Heart left ventricle (tissue), 16 donors: ENCODE data around the gene ZNF627. TPM values are rescaled to one million over a fixed set of nuclear protein-coding genes. Genes with fewer than 3 reads are reported as not detected.

Experiments used
- ATAC-seq, 4 donors: fragments of 200-7000 bp; cut with Tn5 transposase; one replicate each; pipeline ENCODE4 v1.9.1; 2020 to 2022; ENCODE audit warnings: moderate library complexity in 4 of 4, mild to moderate bottlenecking in 3 of 4, moderate number of reproducible peaks in 1 of 4
- DNase-seq, 5 donors: peaks; one replicate each; pipeline ENCODE4 v3.0.0-alpha.2; 2020
- H3K27ac ChIP-seq, 12 donors: fragments of 200-600 bp; sonication (generic) in 4 of 12; one replicate each; pipeline versions ENCODE4 v1.5.0 to v1.8.0; 2016 to 2022; ENCODE audit warnings: mild to moderate bottlenecking in 2 of 12
- H3K27me3 ChIP-seq, 9 donors: fragments of 200-600 bp; sonication (generic) in 2 of 9; one replicate each; pipeline versions ENCODE4 v1.5.1 to v1.8.0; 2016 to 2022; ENCODE audit warnings: mild to moderate bottlenecking in 3 of 9
- H3K36me3 ChIP-seq, 9 donors: fragments of 200-600 bp; sonication (generic) in 2 of 9; one replicate each; pipeline versions ENCODE4 v1.5.0 to v1.8.0; 2018 to 2022; ENCODE audit warnings: mild to moderate bottlenecking in 2 of 9
- H3K4me1 ChIP-seq, 12 donors: fragments of 200-600 bp; sonication (generic) in 4 of 12; one replicate each; pipeline versions ENCODE4 v1.5.0 to v1.8.0; 2016 to 2022; ENCODE audit warnings: mild to moderate bottlenecking in 3 of 12
- H3K4me3 ChIP-seq, 12 donors: fragments of 200-600 bp; sonication (generic) in 4 of 12; one replicate each; pipeline versions ENCODE4 v1.5.0 to v1.8.0; 2017 to 2022; ENCODE audit warnings: mild to moderate bottlenecking in 9 of 12, moderate library complexity in 4 of 12
- H3K9me3 ChIP-seq, 12 donors: fragments of 200-600 bp; sonication (generic) in 4 of 12; one replicate each; pipeline versions ENCODE4 v1.5.0 to v1.8.0; 2016 to 2022; ENCODE audit warnings: mild to moderate bottlenecking in 1 of 12
- CTCF ChIP-seq, 12 donors: fragments of 200-600 bp; sonication (generic) in 4 of 12; IDR thresholded peaks; one replicate each; pipeline versions ENCODE4 v1.5.0 to v1.8.0; 2018 to 2022; ENCODE audit warnings: antibody characterized with exemption in 12 of 12, mild to moderate bottlenecking in 5 of 12
- POLR2A ChIP-seq, 2 donors: fragments of 450-650 bp; IDR thresholded peaks; one replicate each; pipeline ENCODE4 v1.6.1; 2017; ENCODE audit warnings: antibody characterized with exemption in 2 of 2, mild to moderate bottlenecking in 2 of 2, moderate library complexity in 2 of 2
- WGBS, 4 donors: extraction: QIAGEN DNeasy Blood & Tissue Kit in 2 of 4; methylation state at CpG; one replicate each; pipeline versions ENCODE4 v1.1.5 to v1.1.7; 2013 to 2018; 5-methylcytosine and 5-hydroxymethylcytosine counted together
- intact Hi-C, 10 donors: fragments of 100-400 bp; cut with DNase I; formaldehyde crosslinking; loops; one replicate each; pipeline versions ENCODE4 v1.11.1 to v1.14.2; 2022
- polyA plus RNA-seq, 2 donors: library from polyadenylated mRNA; stranded (reverse); fragments of 200-250 nt; gene quantifications; one replicate each; pipeline ENCODE4 v1.2.3, GENCODE V29; 2013
- total RNA-seq, 9 donors: library from RNA; depleted of rRNA in 2 of 9; stranded (reverse); fragments of >200 nt in 2 of 9; fragmentation: NEBNext Ultra II Directional in 3 of 9; extraction: Animal tissue kit (Norgen Biotek cat#: 25700) in 3 of 9; gene quantifications; one replicate each; pipeline versions ENCODE4 v1.1.0 to v1.2.4, GENCODE V29; 2016 to 2023
- donor health status: ischemic (EF 13 %, LVEDD 7.1; RV severe dilation, severe dysfunction).
- donor health status: healthy with polysubstance abuse.
- donor health status: DM: no; HTN: yes; CAD: no.
- donor health status: DM: no; HTN: no; CAD: no.
- donor health status: ischemic (EF 25% LVEDD 6.9; RV normal size, moderate dysfunction).
- donor health status: ischemic (EF 25% LVEDD 5.7; RV mildly dilated, moderate dysfunction).
- donor health status: healthy.
- donor health status: DM: yes; HTN: yes; CAD: no.
- donor health status: ischemic (EF 35%, LVEDD 5.7; RV mildly dilated, moderate dysfunction).
- donor health status: nonischemic (EF 11% LVEDD 7.7; RV severe dilation, severe dysfunction).
- donor health status: DM: yes; HTN: yes; CAD: no.
- donor health status: PGD.
- donor health status: ischemic (EF 29% LVEDD 5.4; RV normal size, mild dysfunction).
- donor health status: nonischemic (EF 23%, LVEDD 6.1; RV moderate dilation, normal function).

ZNF627 gene
- total and polyA plus RNA-seq, 11 donors, result 2.5 to 9.2 (median 5.5) TPM

GRCh38 chr19:11577451-11578257 lies 19.6 kb upstream of the ZNF627 start, which contains the start of gene ACP5:
ACP5 (minus strand) TSS chr19:11577645; CDS start chr19:11577317, 328 bp downstream.
- 61 to 87% (median 70%) methylated on average over 6 to 18 of the region's 18 CpGs for WGBS, 4 donors
- intact Hi-C loops, result no loop called here
- Histone ChIP-seq H3K9me3 (no peaks in the 10 kb centered on the region), H3K36me3 (no peaks in the 10 kb centered on the region), H3K27me3 (peaks cover 0 to 22% (median 7%) of the 10 kb centered on the region in 9 donors), H3K4me3 (peak within 1 kb of the TSS; percentile 5 to 59 (median 34)), H3K4me1 (peaks cover 0 to 60% (median 8%) of the 10 kb centered on the region in 12 donors), H3K27ac (peak within 1 kb of the TSS in 1 of 12 donors; percentile 87)
- DNase-seq (peak in 1 of 5 donors; percentile 47), ATAC-seq (peak; percentile 23 to 48 (median 36))
- TF ChIP-seq POLR2A (IDR thresholded peaks at IDR 0.05) (no peak), CTCF (IDR thresholded peaks at IDR 0.05) (no peak)

- Histone ChIP-seq H3K27me3 (peaks cover 0 to 22% (median 7%) of the 10 kb centered on the region in 9 donors), H3K9me3 (no peaks in the 10 kb centered on the region), H3K4me1 (peaks cover 0 to 67% (median 8%) of the 10 kb centered on the region in 12 donors), H3K4me3 (peak overlapping the region; percentile 5 to 59 (median 34)), H3K27ac (peak overlapping the region in 1 of 12 donors; percentile 87), H3K36me3 (no peaks in the 10 kb centered on the region)
- ATAC-seq (peak in 3 of 4 donors; percentile 38 to 46 (median 39)), DNase-seq (peak in 4 of 5 donors; percentile 57 to 66 (median 62))
- TF ChIP-seq POLR2A (IDR thresholded peaks at IDR 0.05) (no peak), CTCF (IDR thresholded peaks at IDR 0.05) (no peak)
- intact Hi-C loops, result no loop called here
- 19 to 32% (median 25%) methylated on average over 24 to 62 of the region's 62 CpGs for WGBS, 4 donors
Observed at GRCh38 chr19:11578258-11579142, 18.8 kb upstream of the ZNF627 start.

- TF ChIP-seq CTCF (IDR thresholded peaks at IDR 0.05) (no peak), POLR2A (IDR thresholded peaks at IDR 0.05) (no peak)
- Histone ChIP-seq H3K27me3 (peaks cover 0 to 22% (median 7%) of the 10 kb centered on the region in 9 donors), H3K36me3 (no peaks in the 10 kb centered on the region), H3K9me3 (no peaks in the 10 kb centered on the region), H3K27ac (peak overlapping the region in 1 of 12 donors; percentile 87), H3K4me3 (no peak overlapping the region), H3K4me1 (peaks cover 0 to 76% (median 8%) of the 10 kb centered on the region in 12 donors)
- ATAC-seq, result no peak
- DNase-seq, result no peak
- intact Hi-C loops, result loop anchor here in 3 of 10 donors (10.0 kb wide), 3 partner anchors 45 to 285 kb away; partner anchors contain the start of genes CNN1 (in 1 of the 3) and TSPAN16 (in 1 of the 3)
- WGBS, 4 donors, result 71 to 80% (median 73%) methylated on average over 4 of the region's 4 CpGs
Observed at GRCh38 chr19:11580116-11580515, 17.2 kb upstream of the ZNF627 start.
